Measurements from ENCODE around the gene TLL1.

TLL1 gene

DNA sequence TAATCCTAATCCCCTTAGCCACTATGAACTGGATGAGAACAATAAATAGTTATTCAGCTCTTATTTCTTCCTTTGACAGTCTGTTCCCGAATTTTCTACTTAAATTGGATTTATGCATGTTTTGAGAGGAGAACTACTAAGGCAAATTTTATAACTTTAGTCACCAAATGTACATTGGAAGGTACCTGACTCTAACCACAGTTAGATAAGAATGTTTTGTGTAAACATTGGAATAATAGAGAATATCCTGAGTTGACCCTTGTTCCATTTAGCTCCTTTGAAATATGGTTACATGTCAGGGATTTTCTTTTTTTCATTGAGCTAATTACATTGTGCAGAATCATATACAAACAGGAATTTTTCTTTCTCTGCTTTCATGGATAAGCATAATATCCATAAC is 202.6 kb downstream of the TLL1 start:
- no peaks in the 10 kb centered on the region for H3F3A ChIP-seq (ENCODE audit: control insufficient read depth, insufficient read depth)
- H3K27me3 ChIP-seq (ENCODE audit: control insufficient read depth, low read length), result no peaks in the 10 kb centered on the region
- no peak overlapping the region for H3K4me2 ChIP-seq (ENCODE audit: low read length)
- H3K4me3 ChIP-seq (ENCODE audit: low read length), result no peak overlapping the region
- H3K9me2 ChIP-seq (replicated peaks; ENCODE audit: control insufficient read depth, low read length), result no peaks in the 10 kb centered on the region
- no peak for TF ChIP-seq CTCF (IDR thresholded peaks at IDR 0.05; ENCODE audit: low read depth, low read length, poor library complexity, severe bottlenecking)
- no peak for TF ChIP-seq EZH2phosphoT487 (IDR thresholded peaks at IDR 0.05; ENCODE audit: borderline replicate concordance, low read length)
- no peak overlapping the region for H3K27ac ChIP-seq (ENCODE audit: low read depth, low read length)
- H3K4me1 ChIP-seq (ENCODE audit: control insufficient read depth, low read length), result no peaks in the 10 kb centered on the region
- H3K9me3 ChIP-seq (ENCODE audit: control insufficient read depth, insufficient read depth, low read length), result no peaks in the 10 kb centered on the region
- no peaks in the 10 kb centered on the region for H3K36me3 ChIP-seq (ENCODE audit: control insufficient read depth, low read length)
- no peaks in the 10 kb centered on the region for H4K20me1 ChIP-seq (ENCODE audit: control insufficient read depth, insufficient read depth, low read depth, low read length)
- H3K79me2 ChIP-seq (ENCODE audit: control insufficient read depth, low read length), result no peaks in the 10 kb centered on the region

GRCh38 chr4:166077782-166078181 is 204.7 kb downstream of the TLL1 start:
- Histone ChIP-seq H3K9me2 (replicated peaks; ENCODE audit: control insufficient read depth, low read length) (no peaks in the 10 kb centered on the region), H4K20me1 (ENCODE audit: control insufficient read depth, insufficient read depth, low read depth, low read length) (no peaks in the 10 kb centered on the region), H3K27ac (ENCODE audit: low read depth, low read length) (no peak overlapping the region), H3K4me2 (ENCODE audit: low read length) (no peak overlapping the region), H3K36me3 (ENCODE audit: control insufficient read depth, low read length) (no peaks in the 10 kb centered on the region), H3F3A (ENCODE audit: control insufficient read depth, insufficient read depth) (no peaks in the 10 kb centered on the region), H3K4me3 (ENCODE audit: low read length) (no peak overlapping the region), H3K27me3 (ENCODE audit: control insufficient read depth, low read length) (no peaks in the 10 kb centered on the region), H3K9me3 (ENCODE audit: control insufficient read depth, insufficient read depth, low read length) (no peaks in the 10 kb centered on the region), H3K79me2 (ENCODE audit: control insufficient read depth, low read length) (no peaks in the 10 kb centered on the region), H3K4me1 (ENCODE audit: control insufficient read depth, low read length) (no peaks in the 10 kb centered on the region)
- TF ChIP-seq EZH2phosphoT487 (IDR thresholded peaks at IDR 0.05; ENCODE audit: borderline replicate concordance, low read length) (no peak), CTCF (IDR thresholded peaks at IDR 0.05; ENCODE audit: low read depth, low read length, poor library complexity, severe bottlenecking) (no peak)

DNA sequence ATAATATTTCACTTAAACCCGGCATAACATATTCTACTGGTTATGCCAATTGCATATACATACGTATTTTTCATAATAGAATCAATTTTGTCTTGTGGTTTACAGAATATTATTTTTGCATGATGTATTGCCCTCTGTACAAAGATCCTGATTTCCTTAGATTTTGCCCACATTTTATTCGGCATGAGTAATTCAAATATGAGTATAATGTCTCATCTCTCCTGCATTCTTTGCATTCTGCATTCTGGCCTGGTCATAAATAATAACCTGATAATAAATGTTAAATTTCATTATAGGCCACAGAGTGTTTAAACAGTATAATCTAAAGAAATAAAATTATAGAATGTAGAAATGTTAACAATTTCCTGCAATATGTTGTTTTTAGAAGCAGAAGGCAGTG is 205.3 kb downstream of the TLL1 start:
- H3K36me3 ChIP-seq (ENCODE audit: control insufficient read depth, low read length), result no peaks in the 10 kb centered on the region
- no peaks in the 10 kb centered on the region for H3K27me3 ChIP-seq (ENCODE audit: control insufficient read depth, low read length)
- H3K4me2 ChIP-seq (ENCODE audit: low read length), result no peak overlapping the region
- H3K4me1 ChIP-seq (ENCODE audit: control insufficient read depth, low read length), result no peaks in the 10 kb centered on the region
- H3K27ac ChIP-seq (ENCODE audit: low read depth, low read length), result no peak overlapping the region
- H3K4me3 ChIP-seq (ENCODE audit: low read length), result no peak overlapping the region
- no peaks in the 10 kb centered on the region for H3K9me2 ChIP-seq (replicated peaks; ENCODE audit: control insufficient read depth, low read length)
- TF ChIP-seq CTCF (IDR thresholded peaks at IDR 0.05; ENCODE audit: low read depth, low read length, poor library complexity, severe bottlenecking) (no peak), EZH2phosphoT487 (IDR thresholded peaks at IDR 0.05; ENCODE audit: borderline replicate concordance, low read length) (no peak)
- H3K9me3 ChIP-seq (ENCODE audit: control insufficient read depth, insufficient read depth, low read length), result no peaks in the 10 kb centered on the region
- H3K79me2 ChIP-seq (ENCODE audit: control insufficient read depth, low read length), result no peaks in the 10 kb centered on the region
- H4K20me1 ChIP-seq (ENCODE audit: control insufficient read depth, insufficient read depth, low read depth, low read length), result no peaks in the 10 kb centered on the region
- H3F3A ChIP-seq (ENCODE audit: control insufficient read depth, insufficient read depth), result no peaks in the 10 kb centered on the region

DNA sequence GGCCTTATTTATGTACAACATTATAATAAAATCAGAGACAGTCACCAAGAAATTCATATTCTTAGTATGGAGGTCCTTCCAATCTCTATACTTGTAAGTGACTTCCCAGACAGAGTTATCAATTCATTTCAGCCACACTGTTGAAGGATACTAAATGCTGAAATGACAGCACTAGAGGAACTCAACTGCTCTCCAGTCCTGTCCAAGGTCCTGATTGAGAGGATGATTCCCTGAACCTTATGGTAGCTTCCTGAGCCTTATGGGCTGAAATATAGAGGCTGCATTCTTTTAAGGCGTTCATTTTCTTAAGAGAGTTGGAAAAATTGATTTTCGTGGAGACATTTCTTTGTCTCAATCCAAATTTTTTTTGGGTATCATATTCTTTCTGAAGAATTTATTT is 205.9 kb downstream of the TLL1 start:
- no peaks in the 10 kb centered on the region for H3K9me3 ChIP-seq (ENCODE audit: control insufficient read depth, insufficient read depth, low read length)
- H3K9me2 ChIP-seq (replicated peaks; ENCODE audit: control insufficient read depth, low read length), result no peaks in the 10 kb centered on the region
- no peaks in the 10 kb centered on the region for H3F3A ChIP-seq (ENCODE audit: control insufficient read depth, insufficient read depth)
- no peaks in the 10 kb centered on the region for H4K20me1 ChIP-seq (ENCODE audit: control insufficient read depth, insufficient read depth, low read depth, low read length)
- H3K4me1 ChIP-seq (ENCODE audit: control insufficient read depth, low read length), result no peaks in the 10 kb centered on the region
- H3K4me2 ChIP-seq (ENCODE audit: low read length), result no peak overlapping the region
- H3K27ac ChIP-seq (ENCODE audit: low read depth, low read length), result no peak overlapping the region
- H3K36me3 ChIP-seq (ENCODE audit: control insufficient read depth, low read length), result no peaks in the 10 kb centered on the region
- TF ChIP-seq EZH2phosphoT487 (IDR thresholded peaks at IDR 0.05; ENCODE audit: borderline replicate concordance, low read length), result no peak
- no peak for TF ChIP-seq CTCF (IDR thresholded peaks at IDR 0.05; ENCODE audit: low read depth, low read length, poor library complexity, severe bottlenecking)
- H3K27me3 ChIP-seq (ENCODE audit: control insufficient read depth, low read length), result no peaks in the 10 kb centered on the region
- H3K4me3 ChIP-seq (ENCODE audit: low read length), result no peak overlapping the region
- H3K79me2 ChIP-seq (ENCODE audit: control insufficient read depth, low read length), result no peaks in the 10 kb centered on the region
